ENCODE results near the gene PMPCA. TPM values are rescaled to one million over a fixed set of nuclear protein-coding genes. Genes with fewer than 3 reads are reported as not detected.
"Not testable (repeated sequence)": the region's sequence is repeated elsewhere in the genome, so short reads cannot be mapped to it uniquely, and the experiment has no call there.

The PMPCA gene
- total RNA-seq, 1 donor from 2014 or later, result 80.9 TPM

DNA sequence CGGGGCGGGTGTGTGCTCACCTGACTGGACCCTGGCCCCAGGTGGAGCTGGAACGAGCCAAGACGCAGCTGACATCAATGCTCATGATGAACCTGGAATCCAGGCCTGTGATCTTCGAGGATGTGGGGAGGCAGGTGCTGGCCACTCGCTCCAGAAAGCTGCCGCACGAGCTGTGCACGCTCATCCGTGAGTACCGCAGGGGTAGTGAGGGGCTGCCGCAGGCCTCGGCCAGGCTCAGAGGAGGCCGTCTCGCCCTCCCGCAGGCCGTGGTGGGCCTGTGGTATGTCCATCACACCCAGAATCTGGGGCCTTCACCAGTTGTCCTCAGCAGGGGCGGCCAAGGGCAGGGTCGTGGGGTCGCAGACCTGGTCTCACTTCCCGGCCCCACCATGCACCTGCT lies 11.3 kb downstream of the PMPCA start:
- peaks cover 84% of the 10 kb centered on the region for H3K36me3 ChIP-seq
- H3K4me3 ChIP-seq, result no peak overlapping the region
- no peak for TF ChIP-seq CTCF (IDR thresholded peaks at IDR 0.05; ENCODE audit: borderline replicate concordance)
- H3K4me1 ChIP-seq, result no peaks in the 10 kb centered on the region
- DNase-seq, result no peak
- H3K27ac ChIP-seq (replicated peaks), result no peak overlapping the region
- H3K9me3 ChIP-seq (replicated peaks), result no peaks in the 10 kb centered on the region
- no peaks in the 10 kb centered on the region for H3K27me3 ChIP-seq (ENCODE audit: low read depth)
- intact Hi-C loops (cut with micrococcal nuclease), result no loop called here

DNA sequence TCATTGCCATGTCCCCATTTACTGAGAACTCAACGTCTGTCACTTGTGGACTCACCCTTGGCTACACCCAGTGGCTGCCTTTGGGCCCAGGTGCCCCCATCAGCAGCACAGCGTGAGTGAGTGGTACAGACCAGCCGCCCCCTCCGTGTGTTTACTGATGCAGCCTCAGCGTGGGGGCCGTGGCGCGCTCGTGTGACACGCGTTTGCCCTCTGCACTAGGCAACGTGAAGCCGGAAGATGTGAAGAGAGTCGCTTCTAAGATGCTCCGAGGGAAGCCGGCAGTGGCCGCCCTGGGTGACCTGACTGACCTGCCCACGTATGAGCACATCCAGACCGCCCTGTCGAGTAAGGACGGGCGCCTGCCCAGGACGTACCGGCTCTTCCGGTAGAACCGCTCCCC lies 12.4 kb downstream of the PMPCA start:
- no peak for DNase-seq
- Histone ChIP-seq H3K4me3 (no peak overlapping the region), H3K36me3 (peaks cover 77% of the 10 kb centered on the region), H3K27me3 (ENCODE audit: low read depth) (no peaks in the 10 kb centered on the region), H3K27ac (replicated peaks) (no peak overlapping the region), H3K9me3 (replicated peaks) (no peaks in the 10 kb centered on the region), H3K4me1 (no peaks in the 10 kb centered on the region)
- TF ChIP-seq CTCF (IDR thresholded peaks at IDR 0.05; ENCODE audit: borderline replicate concordance), result no peak
- intact Hi-C loops (cut with micrococcal nuclease), result no loop called here

GRCh38 chr9:136423432-136424146 lies 13.1 kb downstream of the PMPCA start:
- no peaks in the 10 kb centered on the region for H3K9me3 ChIP-seq (replicated peaks)
- no peak for TF ChIP-seq CTCF (IDR thresholded peaks at IDR 0.05; ENCODE audit: borderline replicate concordance)
- no peak for DNase-seq
- intact Hi-C loops (cut with micrococcal nuclease), result no loop called here
- no peaks in the 10 kb centered on the region for H3K27me3 ChIP-seq (ENCODE audit: low read depth)
- H3K36me3 ChIP-seq, result peaks cover 77% of the 10 kb centered on the region
- H3K27ac ChIP-seq (replicated peaks), result no peak overlapping the region
- no peak overlapping the region for H3K4me3 ChIP-seq
- no peaks in the 10 kb centered on the region for H3K4me1 ChIP-seq

- H3K27me3 ChIP-seq (ENCODE audit: low read depth), result no peaks in the 10 kb centered on the region
- no peak for DNase-seq
- no peak overlapping the region for H3K27ac ChIP-seq (replicated peaks)
- peaks cover 75% of the 10 kb centered on the region for H3K36me3 ChIP-seq
- no peak overlapping the region for H3K4me3 ChIP-seq
- TF ChIP-seq CTCF (IDR thresholded peaks at IDR 0.05; ENCODE audit: borderline replicate concordance), result no peak
- no peaks in the 10 kb centered on the region for H3K4me1 ChIP-seq
- no peaks in the 10 kb centered on the region for H3K9me3 ChIP-seq (replicated peaks)
- intact Hi-C loops (cut with micrococcal nuclease), result no loop called here
Measured at GRCh38 chr9:136424750-136425362, 14.4 kb downstream of the PMPCA start.

GRCh38 chr9:136425367-136425766 lies 14.9 kb downstream of the PMPCA start:
- intact Hi-C loops (cut with micrococcal nuclease); H3K27me3 ChIP-seq (ENCODE audit: low read depth); H3K4me1 ChIP-seq; H3K4me3 ChIP-seq; H3K9me3 ChIP-seq (replicated peaks); DNase-seq; H3K27ac ChIP-seq (replicated peaks): not testable (repeated sequence)
- H3K36me3 ChIP-seq, result peaks cover 75% of the 10 kb centered on the region

DNA sequence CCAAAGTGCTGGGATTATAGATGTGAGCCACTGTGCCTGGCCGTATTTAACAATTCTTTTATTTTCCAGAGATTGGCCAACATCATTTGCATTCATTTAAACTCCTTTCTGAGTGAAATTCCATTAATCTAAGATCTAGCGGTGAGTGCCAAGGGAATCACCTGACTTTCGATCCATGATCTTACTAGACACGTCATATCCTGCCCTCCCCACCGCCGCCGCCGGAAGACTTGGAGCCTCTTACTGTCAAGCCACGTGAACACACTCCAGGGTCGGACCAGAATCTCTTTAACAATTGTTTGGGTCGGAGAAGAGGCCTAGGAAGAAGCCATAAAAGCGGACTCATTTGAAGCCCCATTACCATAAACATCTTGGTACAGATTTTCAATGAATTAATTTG lies 16.3 kb downstream of the PMPCA start:
- intact Hi-C loops (cut with micrococcal nuclease), result no loop called here
- no peak for DNase-seq
- H3K36me3 ChIP-seq, result peaks cover 67% of the 10 kb centered on the region
- peak overlapping the region; percentile 12 for H3K27ac ChIP-seq (replicated peaks)
- no peak overlapping the region for H3K4me3 ChIP-seq
- H3K4me1 ChIP-seq, result peaks cover 8% of the 10 kb centered on the region
- no peak for TF ChIP-seq CTCF (IDR thresholded peaks at IDR 0.05; ENCODE audit: borderline replicate concordance)
- no peaks in the 10 kb centered on the region for H3K27me3 ChIP-seq (ENCODE audit: low read depth)
- no peaks in the 10 kb centered on the region for H3K9me3 ChIP-seq (replicated peaks)
